ENCODE results near the gene HEATR1.

Gene HEATR1

GRCh38 chr1:236556606-236557005, 47.7 kb downstream of the HEATR1 start (continued):
- no peak for TF ChIP-seq PRDM2 (tag by site-specific recombination; IDR thresholded peaks at IDR 0.05; ENCODE audit: borderline replicate concordance)
- no peak for TF ChIP-seq ZNF555 (tag by site-specific recombination; conservative IDR thresholded peaks at IDR 0.05)

GRCh38 chr1:236553370-236553769, 50.9 kb downstream of the HEATR1 start:
- Histone ChIP-seq H3K4me3 (ENCODE audit: low read depth, low read length) (no peak overlapping the region), H3K36me3 (ENCODE audit: control insufficient read depth in 2 of 2, insufficient read depth in 1 of 2, low read length in 2 of 2) (peaks cover 85 to 99% of the 10 kb centered on the region in 2 experiments), H3K9me3 (ENCODE audit: control insufficient read depth, insufficient read depth, low read depth, low read length) (no peaks in the 10 kb centered on the region), H3K27ac (ENCODE audit: extremely low read depth, low read depth, low read length) (no peak overlapping the region), H3K4me1 (ENCODE audit: control insufficient read depth, insufficient read depth, low read length) (no peaks in the 10 kb centered on the region)
- TF ChIP-seq ZNF510 (tag by site-specific recombination; IDR thresholded peaks at IDR 0.05; ENCODE audit: insufficient replicate concordance): no peak
- no peak for TF ChIP-seq GLIS2 (tag by site-specific recombination; IDR thresholded peaks at IDR 0.05)
- no peak for TF ChIP-seq KLF8 (tag by site-specific recombination; IDR thresholded peaks at IDR 0.05)
- no peak for TF ChIP-seq ZNF354C (tag by site-specific recombination; IDR thresholded peaks at IDR 0.05; ENCODE audit: borderline replicate concordance, low read depth)
- no peak for TF ChIP-seq ZBTB10 (tag by site-specific recombination; IDR thresholded peaks at IDR 0.05)
- no peak for TF ChIP-seq ZNF548 (tag by site-specific recombination; IDR thresholded peaks at IDR 0.05)
- no peak for TF ChIP-seq ZNF394 (tag by site-specific recombination; IDR thresholded peaks at IDR 0.05; ENCODE audit: borderline replicate concordance)
- TF ChIP-seq ZNF214 (tag by site-specific recombination; IDR thresholded peaks at IDR 0.05; ENCODE audit: borderline replicate concordance): no peak
- TF ChIP-seq GFI1B (tag by site-specific recombination; IDR thresholded peaks at IDR 0.05): no peak
- TF ChIP-seq ZNF221 (tag by site-specific recombination; IDR thresholded peaks at IDR 0.05; ENCODE audit: borderline replicate concordance): no peak
- ChIA-PET POLR2A (no interaction called here), CTCF (interaction anchor here (0.7 kb wide), 1 partner anchor 34 kb away, joined by 3 read pairs; no protein-coding TSS in a partner anchor)

GRCh38 chr1:236552901-236553300, 51.4 kb downstream of the HEATR1 start:
- ChIA-PET POLR2A (no interaction called here), CTCF (no interaction called here)
- no peak overlapping the region for H3K27ac ChIP-seq (ENCODE audit: extremely low read depth, low read depth, low read length)
- H3K4me1 ChIP-seq (ENCODE audit: control insufficient read depth, insufficient read depth, low read length): no peaks in the 10 kb centered on the region
- no peaks in the 10 kb centered on the region for H3K9me3 ChIP-seq (ENCODE audit: control insufficient read depth, insufficient read depth, low read depth, low read length)
- H3K36me3 ChIP-seq (ENCODE audit: control insufficient read depth in 2 of 2, insufficient read depth in 1 of 2, low read length in 2 of 2): peaks cover 82 to 99% of the 10 kb centered on the region in 2 experiments
- no peak overlapping the region for H3K4me3 ChIP-seq (ENCODE audit: low read depth, low read length)
- TF ChIP-seq KLF7 (tag by site-specific recombination; IDR thresholded peaks at IDR 0.05; ENCODE audit: borderline replicate concordance): no peak
- no peak for TF ChIP-seq ZNF341 (tag by site-specific recombination; IDR thresholded peaks at IDR 0.05; ENCODE audit: low read depth)
- no peak for TF ChIP-seq TCF7L2 (IDR thresholded peaks at IDR 0.05; ENCODE audit: borderline replicate concordance, low read depth, low read length)
- TF ChIP-seq ZNF239 (tag by site-specific recombination; IDR thresholded peaks at IDR 0.05): no peak
- no peak for TF ChIP-seq ZSCAN16 (tag by site-specific recombination; IDR thresholded peaks at IDR 0.05)
- TF ChIP-seq ZNF792 (tag by site-specific recombination; IDR thresholded peaks at IDR 0.05): no peak
- TF ChIP-seq MZF1 (tag by site-specific recombination; IDR thresholded peaks at IDR 0.05; ENCODE audit: borderline replicate concordance): no peak
- no peak for TF ChIP-seq AEBP2 (tag by site-specific recombination; IDR thresholded peaks at IDR 0.05; ENCODE audit: borderline replicate concordance)
- TF ChIP-seq ZBTB26 (tag by site-specific recombination; optimal IDR thresholded peaks at IDR 0.05): no peak
- TF ChIP-seq ZNF596 (tag by site-specific recombination; IDR thresholded peaks at IDR 0.05): no peak
- TF ChIP-seq ZNF423 (tag by site-specific recombination; IDR thresholded peaks at IDR 0.05): no peak

Data from HEK293 (cell line).